Measurements from ENCODE around the gene HOMER3. TPM values are rescaled to one million over a fixed set of nuclear protein-coding genes. Genes with fewer than 3 reads are reported as not detected.

The HOMER3 gene
- 73.7 TPM for polyA plus RNA-seq (2013, experiment 1 of 4)
- polyA plus RNA-seq (2013, experiment 2 of 4): 75.1 TPM
- polyA plus RNA-seq (2013, experiment 3 of 4): 61.6 TPM
- polyA plus RNA-seq (2013, experiment 4 of 4): 66.8 TPM

- Histone ChIP-seq H3K36me3 (ENCODE audit: control insufficient read depth, insufficient read depth, low read length) (peaks cover 5% of the 10 kb centered on the region), H3K27me3 (ENCODE audit: control insufficient read depth, insufficient read depth, low read length, poor library complexity, severe bottlenecking) (no peaks in the 10 kb centered on the region), H3K4me1 (ENCODE audit: control insufficient read depth, insufficient read depth, low read length) (no peaks in the 10 kb centered on the region), H3K27ac (ENCODE audit: insufficient read depth, low read depth, low read length, poor library complexity, severe bottlenecking) (no peak within 1 kb of the TSS), H3K9me3 (ENCODE audit: control insufficient read depth, low read length) (no peaks in the 10 kb centered on the region), H3K4me3 (ENCODE audit: insufficient read depth, low read depth, low read length) (peak within 1 kb of the TSS; percentile 74)
- WGBS, 2 experiments: 1% methylated on average over 68 to 76 of the region's 81 CpGs
These were observed at the start of gene HOMER3 for GRCh38 chr19:18940769-18941627. TSS of gene HOMER3 (minus strand) at chr19:18941217. CDS start at chr19:18938982, 2,235 bp downstream.

DNA sequence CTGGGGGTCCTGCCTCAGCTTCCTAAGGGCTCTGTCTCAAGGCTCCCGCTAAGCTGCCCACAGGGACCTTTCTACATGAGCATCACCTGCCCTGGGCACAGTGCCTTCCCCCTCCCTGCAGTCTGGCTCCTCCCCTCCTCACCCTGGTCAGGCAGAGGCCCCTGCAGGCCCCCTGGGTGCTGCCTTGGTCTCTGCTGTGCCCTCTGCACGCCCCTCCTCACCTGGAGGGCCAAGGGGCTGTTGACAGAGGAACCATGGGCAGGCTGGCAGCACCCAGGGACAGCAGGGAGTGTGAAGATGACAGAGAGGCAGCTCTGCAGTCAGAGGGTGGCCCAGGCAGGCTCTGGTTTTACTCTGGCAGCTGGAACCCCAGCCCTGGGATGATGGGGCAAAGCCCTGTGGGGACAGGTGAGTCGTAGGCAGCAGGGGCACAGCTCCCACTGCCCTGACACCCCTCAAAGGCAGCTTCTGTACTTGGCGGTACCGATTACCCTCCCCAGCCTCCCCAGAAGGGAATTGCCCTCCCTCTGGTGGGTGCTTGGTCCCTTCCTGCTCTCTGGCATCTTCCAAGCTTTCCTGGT, 49.2 kb upstream of the HOMER3 start:
- peaks cover 3% of the 10 kb centered on the region for H3K27me3 ChIP-seq (ENCODE audit: control insufficient read depth, insufficient read depth, low read length, poor library complexity, severe bottlenecking)
- H3K27ac ChIP-seq (ENCODE audit: insufficient read depth, low read depth, low read length, poor library complexity, severe bottlenecking): no peak overlapping the region
- H3K4me3 ChIP-seq (ENCODE audit: insufficient read depth, low read depth, low read length): no peak overlapping the region
- H3K4me1 ChIP-seq (ENCODE audit: control insufficient read depth, insufficient read depth, low read length): no peaks in the 10 kb centered on the region
- H3K9me3 ChIP-seq (ENCODE audit: control insufficient read depth, low read length): no peaks in the 10 kb centered on the region
- 80 to 86% methylated on average over 5 of the region's 5 CpGs for WGBS, 2 experiments
- H3K36me3 ChIP-seq (ENCODE audit: control insufficient read depth, insufficient read depth, low read length): peaks cover 23% of the 10 kb centered on the region

DNA sequence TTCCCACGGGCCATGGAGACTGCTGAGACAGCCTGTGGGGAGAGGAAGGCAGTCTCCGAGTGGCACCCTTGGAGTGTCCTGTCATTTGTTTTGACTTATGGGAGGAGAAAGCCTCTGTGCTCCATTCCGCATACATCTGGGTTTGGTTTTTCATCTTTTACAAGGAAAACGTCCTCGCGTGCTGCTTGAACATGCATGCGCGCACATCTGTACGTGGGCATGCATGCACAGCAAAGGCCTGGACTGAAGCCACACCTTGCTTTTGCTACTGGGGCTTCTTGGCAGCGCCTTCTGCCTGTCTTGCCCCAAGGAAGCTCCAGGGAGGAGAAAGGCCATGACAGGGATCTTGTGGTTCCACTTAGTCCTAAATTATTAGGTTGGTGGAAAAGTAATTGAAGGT, 48.3 kb upstream of the HOMER3 start:
- 90% methylated on average over 10 of the region's 10 CpGs for WGBS, 2 experiments
- Histone ChIP-seq H3K4me1 (ENCODE audit: control insufficient read depth, insufficient read depth, low read length) (no peaks in the 10 kb centered on the region), H3K36me3 (ENCODE audit: control insufficient read depth, insufficient read depth, low read length) (peaks cover 19% of the 10 kb centered on the region), H3K9me3 (ENCODE audit: control insufficient read depth, low read length) (no peaks in the 10 kb centered on the region), H3K4me3 (ENCODE audit: insufficient read depth, low read depth, low read length) (no peak overlapping the region), H3K27ac (ENCODE audit: insufficient read depth, low read depth, low read length, poor library complexity, severe bottlenecking) (no peak overlapping the region), H3K27me3 (ENCODE audit: control insufficient read depth, insufficient read depth, low read length, poor library complexity, severe bottlenecking) (peaks cover 5% of the 10 kb centered on the region)

DNA sequence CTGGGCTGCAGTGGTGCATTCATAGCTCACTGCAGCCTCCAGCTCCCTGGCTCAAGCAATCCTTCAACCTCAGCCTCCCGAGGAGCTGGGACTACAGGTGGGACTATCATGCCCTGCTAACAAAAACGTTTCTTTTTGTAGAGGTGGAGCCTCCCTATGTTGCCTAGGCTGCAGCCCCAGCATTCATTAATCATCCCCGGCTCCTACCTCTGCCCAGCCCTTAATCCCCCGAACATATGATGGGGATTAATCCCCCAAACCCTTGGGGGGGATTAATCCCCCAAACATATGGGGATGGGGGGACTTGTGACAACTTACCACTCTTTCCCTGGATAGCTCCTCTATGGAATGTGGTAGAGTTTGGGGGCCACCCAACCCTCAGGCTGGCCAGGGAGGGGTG, 46.4 kb upstream of the HOMER3 start:
- H3K4me1 ChIP-seq (ENCODE audit: control insufficient read depth, insufficient read depth, low read length): no peaks in the 10 kb centered on the region
- H3K36me3 ChIP-seq (ENCODE audit: control insufficient read depth, insufficient read depth, low read length): peaks cover under 1% of the 10 kb centered on the region
- H3K27me3 ChIP-seq (ENCODE audit: control insufficient read depth, insufficient read depth, low read length, poor library complexity, severe bottlenecking): peaks cover 10% of the 10 kb centered on the region
- 62 to 73% methylated on average over 3 to 4 of the region's 4 CpGs for WGBS, 2 experiments
- H3K9me3 ChIP-seq (ENCODE audit: control insufficient read depth, low read length): no peaks in the 10 kb centered on the region
- no peak overlapping the region for H3K4me3 ChIP-seq (ENCODE audit: insufficient read depth, low read depth, low read length)
- no peak overlapping the region for H3K27ac ChIP-seq (ENCODE audit: insufficient read depth, low read depth, low read length, poor library complexity, severe bottlenecking)

- WGBS, 2 experiments: 61 to 70% methylated on average over 7 of the region's 7 CpGs
- Histone ChIP-seq H3K27ac (ENCODE audit: insufficient read depth, low read depth, low read length, poor library complexity, severe bottlenecking) (no peak overlapping the region), H3K9me3 (ENCODE audit: control insufficient read depth, low read length) (no peaks in the 10 kb centered on the region)
These were observed 44.2 kb upstream of the HOMER3 start for GRCh38 chr19:18985257-18985656.

DNA sequence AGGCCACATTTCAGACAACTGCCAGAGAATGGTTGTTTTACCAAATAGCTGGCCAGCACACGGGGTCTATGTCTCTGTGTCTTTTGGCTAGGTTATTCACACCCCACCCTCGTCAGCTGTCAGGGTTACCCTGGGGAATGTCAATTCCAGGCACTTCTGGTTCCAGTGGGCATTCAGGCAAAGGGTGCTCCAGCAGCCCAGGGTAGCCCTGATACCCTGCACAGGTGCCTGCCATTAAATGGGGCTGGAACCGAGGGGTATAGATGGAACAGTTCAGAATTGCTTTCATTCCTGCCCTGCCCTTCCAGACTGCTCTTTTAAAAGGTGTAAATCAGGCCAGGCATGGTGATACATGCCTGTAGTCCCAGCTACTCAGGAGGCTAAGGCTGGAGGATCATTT, 43.2 kb upstream of the HOMER3 start:
- H3K36me3 ChIP-seq (ENCODE audit: control insufficient read depth, insufficient read depth, low read length): no peaks in the 10 kb centered on the region
- peaks cover 10% of the 10 kb centered on the region for H3K27me3 ChIP-seq (ENCODE audit: control insufficient read depth, insufficient read depth, low read length, poor library complexity, severe bottlenecking)
- no peak overlapping the region for H3K4me3 ChIP-seq (ENCODE audit: insufficient read depth, low read depth, low read length)
- H3K4me1 ChIP-seq (ENCODE audit: control insufficient read depth, insufficient read depth, low read length): no peaks in the 10 kb centered on the region
- 90 to 91% methylated on average over 3 of the region's 3 CpGs for WGBS, 2 experiments
- no peak overlapping the region for H3K27ac ChIP-seq (ENCODE audit: insufficient read depth, low read depth, low read length, poor library complexity, severe bottlenecking)
- no peaks in the 10 kb centered on the region for H3K9me3 ChIP-seq (ENCODE audit: control insufficient read depth, low read length)

More at GRCh38 chr19:18985257-18985656, 44.2 kb upstream of the HOMER3 start:
- no peaks in the 10 kb centered on the region for H3K4me1 ChIP-seq (ENCODE audit: control insufficient read depth, insufficient read depth, low read length)
- no peaks in the 10 kb centered on the region for H3K36me3 ChIP-seq (ENCODE audit: control insufficient read depth, insufficient read depth, low read length)
- no peak overlapping the region for H3K4me3 ChIP-seq (ENCODE audit: insufficient read depth, low read depth, low read length)
- peaks cover 10% of the 10 kb centered on the region for H3K27me3 ChIP-seq (ENCODE audit: control insufficient read depth, insufficient read depth, low read length, poor library complexity, severe bottlenecking)

GRCh38 chr19:18982669-18983068, 41.7 kb upstream of the HOMER3 start:
- peaks cover 10% of the 10 kb centered on the region for H3K27me3 ChIP-seq (ENCODE audit: control insufficient read depth, insufficient read depth, low read length, poor library complexity, severe bottlenecking)
- no peaks in the 10 kb centered on the region for H3K9me3 ChIP-seq (ENCODE audit: control insufficient read depth, low read length)
- H3K4me1 ChIP-seq (ENCODE audit: control insufficient read depth, insufficient read depth, low read length): no peaks in the 10 kb centered on the region
- H3K36me3 ChIP-seq (ENCODE audit: control insufficient read depth, insufficient read depth, low read length): no peaks in the 10 kb centered on the region
- no peak overlapping the region for H3K27ac ChIP-seq (ENCODE audit: insufficient read depth, low read depth, low read length, poor library complexity, severe bottlenecking)
- WGBS, 2 experiments: 78 to 90% methylated on average over 2 of the region's 2 CpGs
- no peak overlapping the region for H3K4me3 ChIP-seq (ENCODE audit: insufficient read depth, low read depth, low read length)

DNA sequence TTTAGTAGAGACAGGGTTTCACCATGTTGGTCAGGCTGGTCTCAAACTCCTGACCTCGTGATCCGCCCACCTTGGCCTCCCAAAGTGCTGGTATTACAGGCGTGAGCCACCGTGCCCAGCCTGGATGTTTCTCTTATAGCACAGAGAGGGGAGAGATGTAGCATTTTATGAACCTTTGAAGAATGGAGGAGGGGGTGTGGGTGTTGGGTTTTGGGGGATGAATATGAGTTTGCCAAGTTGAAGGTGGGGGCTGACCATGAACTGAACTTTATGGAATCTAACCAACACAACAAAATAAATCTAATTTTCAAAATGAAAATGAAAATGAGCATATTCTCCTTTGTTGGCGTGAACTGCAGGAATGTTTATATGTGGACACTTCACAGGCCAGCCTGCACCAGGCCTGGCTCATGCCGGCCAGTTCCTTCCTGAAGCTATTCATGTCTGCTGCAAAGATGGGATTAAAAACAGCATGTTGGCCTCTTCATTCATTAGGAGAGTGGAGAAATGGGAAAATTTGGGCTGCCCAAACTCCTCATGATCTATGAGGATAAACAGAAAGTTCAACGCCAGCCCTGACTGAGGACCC, 39.5 kb upstream of the HOMER3 start:
- Histone ChIP-seq H3K36me3 (ENCODE audit: control insufficient read depth, insufficient read depth, low read length) (no peaks in the 10 kb centered on the region), H3K4me1 (ENCODE audit: control insufficient read depth, insufficient read depth, low read length) (no peaks in the 10 kb centered on the region), H3K27ac (ENCODE audit: insufficient read depth, low read depth, low read length, poor library complexity, severe bottlenecking) (no peak overlapping the region), H3K4me3 (ENCODE audit: insufficient read depth, low read depth, low read length) (no peak overlapping the region), H3K9me3 (ENCODE audit: control insufficient read depth, low read length) (no peaks in the 10 kb centered on the region), H3K27me3 (ENCODE audit: control insufficient read depth, insufficient read depth, low read length, poor library complexity, severe bottlenecking) (peaks cover 7% of the 10 kb centered on the region)
- 87 to 91% methylated on average over 7 of the region's 7 CpGs for WGBS, 2 experiments

- H3K4me1 ChIP-seq (ENCODE audit: control insufficient read depth, insufficient read depth, low read length): no peaks in the 10 kb centered on the region
- WGBS, 2 experiments: 83 to 89% methylated on average over 6 to 7 of the region's 7 CpGs
- no peak overlapping the region for H3K27ac ChIP-seq (ENCODE audit: insufficient read depth, low read depth, low read length, poor library complexity, severe bottlenecking)
- no peaks in the 10 kb centered on the region for H3K9me3 ChIP-seq (ENCODE audit: control insufficient read depth, low read length)
- H3K27me3 ChIP-seq (ENCODE audit: control insufficient read depth, insufficient read depth, low read length, poor library complexity, severe bottlenecking): no peaks in the 10 kb centered on the region
- H3K4me3 ChIP-seq (ENCODE audit: insufficient read depth, low read depth, low read length): no peak overlapping the region
- no peaks in the 10 kb centered on the region for H3K36me3 ChIP-seq (ENCODE audit: control insufficient read depth, insufficient read depth, low read length)
These were observed 37.6 kb upstream of the HOMER3 start for GRCh38 chr19:18978616-18979015.

- Histone ChIP-seq H3K4me3 (ENCODE audit: insufficient read depth, low read depth, low read length) (no peak overlapping the region), H3K27ac (ENCODE audit: insufficient read depth, low read depth, low read length, poor library complexity, severe bottlenecking) (no peak overlapping the region), H3K9me3 (ENCODE audit: control insufficient read depth, low read length) (no peaks in the 10 kb centered on the region), H3K36me3 (ENCODE audit: control insufficient read depth, insufficient read depth, low read length) (no peaks in the 10 kb centered on the region), H3K4me1 (ENCODE audit: control insufficient read depth, insufficient read depth, low read length) (no peaks in the 10 kb centered on the region), H3K27me3 (ENCODE audit: control insufficient read depth, insufficient read depth, low read length, poor library complexity, severe bottlenecking) (no peaks in the 10 kb centered on the region)
- WGBS, 2 experiments: 92% methylated on average over 10 of the region's 10 CpGs
These were observed 34.9 kb upstream of the HOMER3 start for GRCh38 chr19:18975869-18976268.

Data from ectodermal cell (in vitro differentiated cells).